Measurements from ENCODE around the gene VMP1.

VMP1 gene

GRCh38 chr17:59694344-59694743 is 13.1 kb upstream of the VMP1 start:
- Histone ChIP-seq H3K79me2 (ENCODE audit: control insufficient read depth, low read length) (peaks cover 80% of the 10 kb centered on the region), H3K36me3 (ENCODE audit: control insufficient read depth, low read length) (peaks cover 89% of the 10 kb centered on the region), H4K20me1 (ENCODE audit: control insufficient read depth, insufficient read depth, low read depth, low read length) (peaks cover 28% of the 10 kb centered on the region), H3K4me1 (ENCODE audit: control insufficient read depth, low read length) (0 out of 2 replicates have a peak, but pooled peaks cover 3% of the 10 kb centered on the region), H3K4me3 (ENCODE audit: low read length) (no peak overlapping the region), H3K4me2 (ENCODE audit: low read length) (no peak overlapping the region), H3F3A (ENCODE audit: control insufficient read depth, insufficient read depth) (peaks cover 35% of the 10 kb centered on the region), H3K9me3 (ENCODE audit: control insufficient read depth, insufficient read depth, low read length) (no peaks in the 10 kb centered on the region), H3K27ac (ENCODE audit: low read depth, low read length) (no peak overlapping the region), H3K27me3 (ENCODE audit: control insufficient read depth, low read length) (no peaks in the 10 kb centered on the region), H3K9me2 (replicated peaks; ENCODE audit: control insufficient read depth, low read length) (no peaks in the 10 kb centered on the region)
- TF ChIP-seq, protein P1, sequence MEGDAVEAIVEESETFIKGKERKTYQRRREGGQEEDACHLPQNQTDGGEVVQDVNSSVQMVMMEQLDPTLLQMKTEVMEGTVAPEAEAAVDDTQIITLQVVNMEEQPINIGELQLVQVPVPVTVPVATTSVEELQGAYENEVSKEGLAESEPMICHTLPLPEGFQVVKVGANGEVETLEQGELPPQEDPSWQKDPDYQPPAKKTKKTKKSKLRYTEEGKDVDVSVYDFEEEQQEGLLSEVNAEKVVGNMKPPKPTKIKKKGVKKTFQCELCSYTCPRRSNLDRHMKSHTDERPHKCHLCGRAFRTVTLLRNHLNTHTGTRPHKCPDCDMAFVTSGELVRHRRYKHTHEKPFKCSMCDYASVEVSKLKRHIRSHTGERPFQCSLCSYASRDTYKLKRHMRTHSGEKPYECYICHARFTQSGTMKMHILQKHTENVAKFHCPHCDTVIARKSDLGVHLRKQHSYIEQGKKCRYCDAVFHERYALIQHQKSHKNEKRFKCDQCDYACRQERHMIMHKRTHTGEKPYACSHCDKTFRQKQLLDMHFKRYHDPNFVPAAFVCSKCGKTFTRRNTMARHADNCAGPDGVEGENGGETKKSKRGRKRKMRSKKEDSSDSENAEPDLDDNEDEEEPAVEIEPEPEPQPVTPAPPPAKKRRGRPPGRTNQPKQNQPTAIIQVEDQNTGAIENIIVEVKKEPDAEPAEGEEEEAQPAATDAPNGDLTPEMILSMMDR (IDR thresholded peaks at IDR 0.05; ENCODE audit: low read depth, low read length, poor library complexity, severe bottlenecking), result no peak
- no peak for TF ChIP-seq EZH2phosphoT487 (IDR thresholded peaks at IDR 0.05; ENCODE audit: borderline replicate concordance, low read length)

- peaks cover 29% of the 10 kb centered on the region for H4K20me1 ChIP-seq (ENCODE audit: control insufficient read depth, insufficient read depth, low read depth, low read length)
- H3K4me2 ChIP-seq (ENCODE audit: low read length), result no peak overlapping the region
- H3K9me3 ChIP-seq (ENCODE audit: control insufficient read depth, insufficient read depth, low read length), result no peaks in the 10 kb centered on the region
- H3K4me3 ChIP-seq (ENCODE audit: low read length), result no peak overlapping the region
- peaks cover 80% of the 10 kb centered on the region for H3K79me2 ChIP-seq (ENCODE audit: control insufficient read depth, low read length)
- no peaks in the 10 kb centered on the region for H3K27me3 ChIP-seq (ENCODE audit: control insufficient read depth, low read length)
- peaks cover 34% of the 10 kb centered on the region for H3F3A ChIP-seq (ENCODE audit: control insufficient read depth, insufficient read depth)
- peaks cover 3% of the 10 kb centered on the region; the same call in 1 of the 2 replicates for H3K4me1 ChIP-seq (ENCODE audit: control insufficient read depth, low read length)
- TF ChIP-seq, protein P1 (IDR thresholded peaks at IDR 0.05; ENCODE audit: low read depth, low read length, poor library complexity, severe bottlenecking), result no peak
- TF ChIP-seq EZH2phosphoT487 (IDR thresholded peaks at IDR 0.05; ENCODE audit: borderline replicate concordance, low read length), result no peak
- H3K9me2 ChIP-seq (replicated peaks; ENCODE audit: control insufficient read depth, low read length), result no peaks in the 10 kb centered on the region
- peaks cover 88% of the 10 kb centered on the region for H3K36me3 ChIP-seq (ENCODE audit: control insufficient read depth, low read length)
- no peak overlapping the region for H3K27ac ChIP-seq (ENCODE audit: low read depth, low read length)
Observed at GRCh38 chr17:59695945-59696681, 11.3 kb upstream of the VMP1 start.

- H3K36me3 ChIP-seq (ENCODE audit: control insufficient read depth, low read length), result peaks cover 89% of the 10 kb centered on the region
Observed at GRCh38 chr17:59696682-59697277, 10.7 kb upstream of the VMP1 start.

More at GRCh38 chr17:59696682-59697277, 10.7 kb upstream of the VMP1 start:
- Histone ChIP-seq H3K27ac (ENCODE audit: low read depth, low read length) (no peak overlapping the region), H3K79me2 (ENCODE audit: control insufficient read depth, low read length) (peaks cover 85% of the 10 kb centered on the region), H3K9me2 (replicated peaks; ENCODE audit: control insufficient read depth, low read length) (no peaks in the 10 kb centered on the region), H3F3A (ENCODE audit: control insufficient read depth, insufficient read depth) (peaks cover 38% of the 10 kb centered on the region), H4K20me1 (ENCODE audit: control insufficient read depth, insufficient read depth, low read depth, low read length) (peaks cover 30% of the 10 kb centered on the region), H3K4me3 (ENCODE audit: low read length) (no peak overlapping the region), H3K27me3 (ENCODE audit: control insufficient read depth, low read length) (no peaks in the 10 kb centered on the region), H3K4me2 (ENCODE audit: low read length) (no peak overlapping the region), H3K9me3 (ENCODE audit: control insufficient read depth, insufficient read depth, low read length) (no peaks in the 10 kb centered on the region), H3K4me1 (ENCODE audit: control insufficient read depth, low read length) (peaks cover 3% of the 10 kb centered on the region; the same call in 1 of the 2 replicates)
- TF ChIP-seq EZH2phosphoT487 (IDR thresholded peaks at IDR 0.05; ENCODE audit: borderline replicate concordance, low read length), result no peak
- TF ChIP-seq, protein P1 (IDR thresholded peaks at IDR 0.05; ENCODE audit: low read depth, low read length, poor library complexity, severe bottlenecking), result no peak
